WERI-Rb-1 (cell line): ENCODE data around the gene SLC26A6.
A peak's percentile ranks its signal among the peaks of the same experiment; 100 is the strongest.

Experiments used
- DNase-seq: peaks from one replicate; pipeline ENCODE4 v3.0.0-alpha.2; 2020
- H3K27ac ChIP-seq: fragments of 250-450 bp; sonication (Bioruptor Pico); 2 replicates; pipeline ENCODE4 v1.5.1; 2020; ENCODE audit warnings: mild to moderate bottlenecking, moderate library complexity
- H3K27me3 ChIP-seq: fragments of 250-450 bp; sonication (Bioruptor Pico); 2 replicates; pipeline ENCODE4 v1.5.1; 2021; ENCODE audit warnings: mild to moderate bottlenecking, low read depth, moderate library complexity; ENCODE audit not compliant: insufficient read depth, severe bottlenecking
- H3K36me3 ChIP-seq: fragments of 250-450 bp; sonication (Bioruptor Pico); 2 replicates; pipeline ENCODE4 v1.5.1; 2020; ENCODE audit warnings: mild to moderate bottlenecking, moderate library complexity
- H3K4me3 ChIP-seq: 2 replicates; pipeline ENCODE4 v1.5.1; 2011; ENCODE audit warnings: low read depth, mild to moderate bottlenecking, control low read depth, low read length
- H3K9me3 ChIP-seq: fragments of 250-450 bp; sonication (Bioruptor Pico); 2 replicates; pipeline ENCODE4 v1.5.1; 2021; ENCODE audit warnings: mild to moderate bottlenecking, moderate library complexity; ENCODE audit not compliant: severe bottlenecking
- TF ChIP-seq, protein P1 (sequence below): IDR thresholded peaks from 2 replicates; pipeline ENCODE4 v1.5.1; 2011; ENCODE audit warnings: low read depth, mild to moderate bottlenecking, control low read depth, inconsistent platforms, low read length

The SLC26A6 gene

DNA sequence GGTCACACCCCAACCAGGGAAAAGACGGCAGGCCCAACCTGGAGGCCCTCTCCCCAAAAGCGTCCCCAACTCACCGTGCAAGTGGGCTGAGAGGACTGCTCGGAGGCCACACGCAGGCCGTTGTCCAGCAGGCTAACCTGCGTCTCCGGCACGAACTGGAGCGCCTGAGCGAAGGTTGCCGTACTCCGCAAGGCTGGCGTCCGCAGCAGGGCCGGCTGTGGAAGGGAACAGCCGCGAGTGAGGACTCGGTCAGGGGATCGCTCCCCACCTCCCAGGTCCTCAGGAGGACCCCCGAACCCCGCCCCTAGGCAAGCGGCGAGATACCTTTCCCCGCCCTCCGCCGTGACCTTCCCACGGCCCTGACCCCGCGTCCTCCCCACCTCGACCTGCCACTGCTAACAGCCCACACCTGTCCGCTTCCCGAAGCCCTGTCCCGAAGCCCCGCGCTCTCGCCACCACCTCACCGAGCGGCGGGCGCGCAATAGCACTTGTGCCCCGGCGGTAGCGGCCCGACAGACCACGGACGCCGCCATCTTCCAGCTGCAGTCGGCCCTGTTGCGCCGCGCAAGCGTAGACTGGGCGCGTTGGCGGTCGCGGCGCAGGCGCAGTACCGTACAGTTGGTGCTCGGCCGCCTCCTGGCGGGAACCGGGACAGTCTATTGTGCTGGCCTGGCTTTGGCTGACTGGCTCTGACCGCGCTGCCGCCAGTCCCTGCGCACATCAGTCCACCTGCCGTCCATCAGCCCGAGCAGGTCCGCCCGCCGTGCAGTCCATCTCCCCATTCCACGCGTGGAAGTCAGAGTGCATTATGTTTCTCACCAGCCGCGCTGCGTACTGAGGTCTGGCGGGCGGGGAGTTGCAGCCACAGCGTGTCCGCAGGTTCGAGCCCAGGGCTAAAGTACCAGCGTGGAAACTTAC lies 25.9 kb downstream of the SLC26A6 start, which contains the start of gene UQCRC1:
Gene UQCRC1, minus strand, starts transcription at position 559 of the 918 bp plus-strand sequence. Its CDS starts 26 bp downstream, at position 533.
- Histone ChIP-seq H3K27ac (peak within 1 kb of the TSS; percentile 89), H3K9me3 (no peaks in the 10 kb centered on the region), H3K4me3 (peak within 1 kb of the TSS; percentile 89), H3K27me3 (no peaks in the 10 kb centered on the region), H3K36me3 (peaks cover 48% of the 10 kb centered on the region)
- peak; percentile 93 for DNase-seq
- TF ChIP-seq, protein P1, sequence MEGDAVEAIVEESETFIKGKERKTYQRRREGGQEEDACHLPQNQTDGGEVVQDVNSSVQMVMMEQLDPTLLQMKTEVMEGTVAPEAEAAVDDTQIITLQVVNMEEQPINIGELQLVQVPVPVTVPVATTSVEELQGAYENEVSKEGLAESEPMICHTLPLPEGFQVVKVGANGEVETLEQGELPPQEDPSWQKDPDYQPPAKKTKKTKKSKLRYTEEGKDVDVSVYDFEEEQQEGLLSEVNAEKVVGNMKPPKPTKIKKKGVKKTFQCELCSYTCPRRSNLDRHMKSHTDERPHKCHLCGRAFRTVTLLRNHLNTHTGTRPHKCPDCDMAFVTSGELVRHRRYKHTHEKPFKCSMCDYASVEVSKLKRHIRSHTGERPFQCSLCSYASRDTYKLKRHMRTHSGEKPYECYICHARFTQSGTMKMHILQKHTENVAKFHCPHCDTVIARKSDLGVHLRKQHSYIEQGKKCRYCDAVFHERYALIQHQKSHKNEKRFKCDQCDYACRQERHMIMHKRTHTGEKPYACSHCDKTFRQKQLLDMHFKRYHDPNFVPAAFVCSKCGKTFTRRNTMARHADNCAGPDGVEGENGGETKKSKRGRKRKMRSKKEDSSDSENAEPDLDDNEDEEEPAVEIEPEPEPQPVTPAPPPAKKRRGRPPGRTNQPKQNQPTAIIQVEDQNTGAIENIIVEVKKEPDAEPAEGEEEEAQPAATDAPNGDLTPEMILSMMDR = peak; percentile 83

DNA sequence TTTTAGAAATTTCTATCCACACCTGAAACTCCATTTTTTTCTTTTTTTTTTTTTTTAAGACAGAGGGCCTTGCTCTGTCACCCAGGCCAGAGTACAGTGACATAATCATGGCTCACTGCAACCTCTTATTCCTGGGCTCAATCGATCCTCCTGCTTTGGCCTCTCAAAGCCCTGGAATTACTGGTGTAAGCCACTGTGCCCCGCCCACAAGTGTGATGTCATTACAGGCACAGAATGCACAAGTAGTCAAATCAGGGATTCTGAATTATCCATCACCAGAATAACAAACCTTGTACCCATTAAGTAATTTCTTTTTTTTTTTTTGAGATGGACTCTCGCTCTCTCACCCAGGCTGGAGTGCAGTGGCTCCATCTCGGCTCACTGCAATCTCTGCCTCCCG lies 27.7 kb downstream of the SLC26A6 start:
- Histone ChIP-seq H3K27me3 (no peaks in the 10 kb centered on the region), H3K36me3 (peaks cover 61% of the 10 kb centered on the region), H3K4me3 (no peak overlapping the region), H3K9me3 (no peaks in the 10 kb centered on the region), H3K27ac (no peak overlapping the region)
- DNase-seq = peak; percentile 46
- TF ChIP-seq, protein P1 = no peak

DNA sequence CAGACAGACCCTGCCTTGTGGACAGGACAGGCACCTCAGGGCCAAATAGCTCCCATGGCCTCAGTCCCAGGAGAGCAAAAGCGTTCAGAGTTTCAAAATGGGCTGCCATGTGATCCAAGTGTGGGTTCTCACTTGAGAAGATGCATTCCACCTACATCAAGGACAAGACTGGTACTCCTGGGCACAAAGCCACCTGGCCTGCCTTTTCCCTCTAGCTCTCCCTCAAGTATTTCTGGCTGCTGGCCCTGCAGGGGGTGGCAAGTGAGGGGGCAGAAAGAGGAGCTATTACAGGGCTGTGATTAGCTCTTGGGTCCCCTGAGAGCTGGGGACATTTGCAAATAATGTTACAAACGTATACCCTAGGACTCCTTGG lies 33.7 kb downstream of the SLC26A6 start:
- Histone ChIP-seq H3K36me3 (peaks cover 91% of the 10 kb centered on the region), H3K27me3 (no peaks in the 10 kb centered on the region), H3K27ac (no peak overlapping the region), H3K9me3 (no peaks in the 10 kb centered on the region), H3K4me3 (no peak overlapping the region)
- TF ChIP-seq, protein P1 = no peak
- no peak for DNase-seq

DNA sequence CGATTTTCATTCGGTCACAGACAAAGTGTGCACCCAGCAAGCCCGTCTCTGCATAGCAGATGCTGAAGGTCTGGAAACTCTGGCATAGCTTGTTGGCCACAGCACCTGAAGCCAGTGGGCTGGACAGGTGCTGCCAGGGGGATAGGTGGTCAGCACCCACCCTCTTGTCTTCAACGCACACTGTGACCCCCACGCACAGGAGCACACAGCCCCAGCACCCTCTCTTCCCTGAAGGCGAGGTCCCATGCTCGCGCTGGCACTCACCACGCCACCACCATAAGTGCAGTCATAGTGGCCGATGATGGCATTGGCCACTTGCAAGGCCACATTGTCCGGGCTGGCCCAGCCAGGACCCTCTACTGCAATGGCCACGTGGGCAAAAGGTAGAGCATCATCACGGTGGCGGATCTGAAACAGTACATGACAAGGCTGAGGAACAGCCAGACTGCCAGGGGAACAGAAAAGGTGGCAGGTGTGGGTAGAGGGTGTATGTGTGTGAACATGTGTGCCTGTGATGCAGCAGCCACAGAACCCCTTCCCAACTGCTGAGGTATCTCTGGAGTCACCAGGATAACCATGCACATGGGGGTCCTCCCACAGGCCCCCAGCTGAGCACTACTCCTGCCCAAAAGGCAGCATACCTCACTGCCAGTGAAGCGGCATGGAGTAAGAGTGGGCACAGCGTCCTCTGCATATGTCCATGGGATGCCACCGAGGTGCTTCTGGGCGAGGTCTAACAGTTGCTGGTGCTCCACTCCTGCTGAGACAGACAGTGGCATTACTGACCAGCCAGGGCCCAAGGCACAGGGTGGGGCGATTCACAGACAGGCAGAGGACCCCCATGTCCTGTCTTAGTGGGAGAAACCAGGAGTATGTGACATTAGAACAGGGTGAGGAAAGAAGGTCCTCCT lies 34.3 kb downstream of the SLC26A6 start:
- Histone ChIP-seq H3K9me3 (no peaks in the 10 kb centered on the region), H3K27ac (no peak overlapping the region), H3K27me3 (no peaks in the 10 kb centered on the region), H3K4me3 (no peak overlapping the region), H3K36me3 (peaks cover 84% of the 10 kb centered on the region)
- TF ChIP-seq, protein P1 = no peak
- no peak for DNase-seq

DNA sequence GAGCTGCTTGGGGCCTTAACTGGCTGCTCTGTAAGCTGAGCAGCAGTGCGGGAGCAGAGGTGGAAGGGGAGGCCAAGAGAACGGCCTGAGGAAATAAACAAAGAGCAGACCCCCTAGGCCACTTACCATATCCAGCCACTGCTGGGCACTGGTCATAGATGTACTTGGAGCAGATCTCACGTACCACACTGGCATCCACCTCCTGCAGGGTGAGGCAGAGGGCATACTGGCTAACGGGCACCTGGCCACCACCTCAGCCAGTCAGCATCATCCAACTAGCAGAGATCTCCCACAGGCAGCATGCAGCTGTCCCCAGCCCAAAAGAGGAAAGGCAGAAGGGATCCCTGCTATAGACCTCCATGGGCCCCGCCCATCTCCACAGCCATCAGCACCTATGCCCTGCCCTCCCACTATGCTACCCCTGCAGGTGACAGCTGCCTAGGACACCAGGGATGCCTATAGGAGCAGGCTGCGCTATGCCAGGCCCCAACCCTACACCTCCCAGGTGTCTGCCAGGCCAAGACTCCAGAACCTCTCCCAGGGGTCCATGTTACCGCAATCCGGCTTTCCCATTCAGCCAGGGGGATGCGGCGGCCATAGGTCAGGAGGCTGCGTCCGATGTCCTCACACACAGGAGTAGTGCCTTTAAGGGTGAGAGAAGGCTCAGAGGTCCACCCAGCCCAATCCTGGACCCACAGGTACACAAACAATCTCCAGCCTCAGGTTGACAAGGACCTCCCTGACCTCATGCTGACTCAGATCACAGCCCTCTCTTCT lies 35.6 kb downstream of the SLC26A6 start:
- TF ChIP-seq, protein P1 = no peak
- peaks cover 72% of the 10 kb centered on the region for H3K36me3 ChIP-seq
- no peaks in the 10 kb centered on the region for H3K9me3 ChIP-seq
- no peak for DNase-seq
- H3K4me3 ChIP-seq = no peak overlapping the region
- H3K27me3 ChIP-seq = no peaks in the 10 kb centered on the region
- no peak overlapping the region for H3K27ac ChIP-seq
